Activated naive CD8-positive, alpha-beta T cell treated with anti-CD3 and anti-CD28 coated beads, Interleukin-2, amount 10 ng/mL, durations not matched to agents 7 days and 5 days (primary cell): ENCODE measurements around the gene ROR1. TPM values are rescaled to one million over a fixed set of nuclear protein-coding genes. Genes with fewer than 3 reads are reported as not detected.

ENCODE experiments used
- ATAC-seq: fragments of 150-1000 bp; cut with Tn5 transposase; one replicate; pipeline ENCODE4 v1.10.0; 2021; ENCODE audit warnings: low read depth, moderate library complexity
- POLR2A ChIA-PET: fragments of 350-600 bp; sonication (Branson Sonifier 250); formaldehyde crosslinking; loops from one replicate; lab custom pipeline; 2021; ENCODE audit warnings: antibody characterized with exemption; lab: Charles Lee
- DNase-seq: peaks from one replicate; pipeline ENCODE4 v3.0.0; 2021
- H3K27ac Mint-ChIP-seq: one replicate; pipeline ENCODE4 v1.8.0; 2022; ENCODE audit warnings: mild to moderate bottlenecking, mixed read lengths
- H3K27me3 Mint-ChIP-seq: one replicate; pipeline ENCODE4 v1.8.0; 2022; ENCODE audit warnings: mild to moderate bottlenecking, moderate library complexity, mixed read lengths
- H3K36me3 Mint-ChIP-seq: one replicate; pipeline ENCODE4 v1.8.0; 2021; ENCODE audit warnings: mild to moderate bottlenecking, mixed read lengths
- H3K4me1 Mint-ChIP-seq: one replicate; pipeline ENCODE4 v1.8.0; 2021; ENCODE audit warnings: mixed read lengths
- H3K4me3 Mint-ChIP-seq: one replicate; pipeline ENCODE4 v1.8.0; 2022; ENCODE audit warnings: mild to moderate bottlenecking, moderate library complexity, mixed read lengths
- H3K9me3 Mint-ChIP-seq: one replicate; pipeline ENCODE4 v1.8.0; 2021; ENCODE audit warnings: mixed read lengths
- total RNA-seq, 2 experiments: library from RNA; stranded (reverse); gene quantifications; one replicate each; pipeline ENCODE4 v1.2.3, GENCODE V29; 2021

The ROR1 gene
- total RNA-seq, 2 experiments from 2014 or later: not detected

GRCh38 chr1:64163970-64164369, 390.2 kb downstream of the ROR1 start:
- peaks cover 13% of the 10 kb centered on the region for H3K27me3 Mint-ChIP-seq
- ATAC-seq: no peak

GRCh38 chr1:64166629-64167028, 392.8 kb downstream of the ROR1 start:
- ATAC-seq (no peak), DNase-seq (no peak)
- no peak overlapping the region for H3K4me3 Mint-ChIP-seq
- H3K27me3 Mint-ChIP-seq: peaks cover 7% of the 10 kb centered on the region
- H3K36me3 Mint-ChIP-seq: no peaks in the 10 kb centered on the region
- H3K27ac Mint-ChIP-seq: no peak overlapping the region
- H3K4me1 Mint-ChIP-seq: peaks cover under 1% of the 10 kb centered on the region
- POLR2A ChIA-PET: no interaction called here
- H3K9me3 Mint-ChIP-seq: no peaks in the 10 kb centered on the region

More at GRCh38 chr1:64163970-64164369, 390.2 kb downstream of the ROR1 start:
- Mint-ChIP-seq H3K4me3 (no peak overlapping the region), H3K36me3 (no peaks in the 10 kb centered on the region), H3K9me3 (no peaks in the 10 kb centered on the region), H3K4me1 (no peaks in the 10 kb centered on the region), H3K27ac (no peak overlapping the region)
- POLR2A ChIA-PET: no interaction called here
- DNase-seq: no peak

- no peak for ATAC-seq
- H3K27me3 Mint-ChIP-seq: peaks cover 5% of the 10 kb centered on the region
- no peak overlapping the region for H3K4me3 Mint-ChIP-seq
- no peaks in the 10 kb centered on the region for H3K9me3 Mint-ChIP-seq
- no peak overlapping the region for H3K27ac Mint-ChIP-seq
- DNase-seq: no peak
- POLR2A ChIA-PET: no interaction called here
- H3K4me1 Mint-ChIP-seq: peaks cover 6% of the 10 kb centered on the region
- H3K36me3 Mint-ChIP-seq: no peaks in the 10 kb centered on the region
Measured at GRCh38 chr1:64167176-64167575, 393.4 kb downstream of the ROR1 start.

- H3K9me3 Mint-ChIP-seq: no peaks in the 10 kb centered on the region
- H3K27me3 Mint-ChIP-seq: peaks cover 11% of the 10 kb centered on the region
- POLR2A ChIA-PET: no interaction called here
Measured at GRCh38 chr1:64171246-64171645, 397.4 kb downstream of the ROR1 start.

GRCh38 chr1:64171797-64172281, 398.0 kb downstream of the ROR1 start:
- DNase-seq (no peak), ATAC-seq (no peak)
- no peak overlapping the region for H3K4me3 Mint-ChIP-seq
- peaks cover 13% of the 10 kb centered on the region for H3K27me3 Mint-ChIP-seq
- no peak overlapping the region for H3K27ac Mint-ChIP-seq
- POLR2A ChIA-PET: no interaction called here
- H3K36me3 Mint-ChIP-seq: no peaks in the 10 kb centered on the region
- H3K4me1 Mint-ChIP-seq: peaks cover 8% of the 10 kb centered on the region
- no peaks in the 10 kb centered on the region for H3K9me3 Mint-ChIP-seq

More at GRCh38 chr1:64171246-64171645, 397.4 kb downstream of the ROR1 start:
- no peak overlapping the region for H3K27ac Mint-ChIP-seq
- ATAC-seq: no peak
- no peak for DNase-seq
- peaks cover 6% of the 10 kb centered on the region for H3K4me1 Mint-ChIP-seq
- H3K36me3 Mint-ChIP-seq: no peaks in the 10 kb centered on the region
- no peak overlapping the region for H3K4me3 Mint-ChIP-seq

- Mint-ChIP-seq H3K4me3 (no peak overlapping the region), H3K36me3 (no peaks in the 10 kb centered on the region), H3K27ac (no peak overlapping the region), H3K9me3 (no peaks in the 10 kb centered on the region), H3K4me1 (peaks cover 8% of the 10 kb centered on the region), H3K27me3 (peaks cover 11% of the 10 kb centered on the region)
- DNase-seq: no peak
- no peak for ATAC-seq
- POLR2A ChIA-PET: no interaction called here
Measured at GRCh38 chr1:64172458-64172983, 398.7 kb downstream of the ROR1 start.

- Mint-ChIP-seq H3K27ac (no peak overlapping the region), H3K36me3 (no peaks in the 10 kb centered on the region), H3K9me3 (no peaks in the 10 kb centered on the region), H3K4me3 (no peak overlapping the region), H3K4me1 (peaks cover 8% of the 10 kb centered on the region), H3K27me3 (peaks cover 11% of the 10 kb centered on the region)
- ATAC-seq: no peak
- no peak for DNase-seq
- POLR2A ChIA-PET: no interaction called here
Measured at GRCh38 chr1:64173336-64173940, 399.6 kb downstream of the ROR1 start.

- ATAC-seq (no peak), DNase-seq (no peak)
- H3K4me1 Mint-ChIP-seq: peaks cover 8% of the 10 kb centered on the region
- peaks cover 14% of the 10 kb centered on the region for H3K27me3 Mint-ChIP-seq
- H3K9me3 Mint-ChIP-seq: no peaks in the 10 kb centered on the region
- POLR2A ChIA-PET: no interaction called here
- H3K4me3 Mint-ChIP-seq: no peak overlapping the region
- no peak overlapping the region for H3K27ac Mint-ChIP-seq
- H3K36me3 Mint-ChIP-seq: no peaks in the 10 kb centered on the region
Measured at GRCh38 chr1:64175639-64176038, 401.8 kb downstream of the ROR1 start.

- Mint-ChIP-seq H3K9me3 (no peaks in the 10 kb centered on the region), H3K4me3 (no peak overlapping the region), H3K4me1 (peaks cover 7% of the 10 kb centered on the region), H3K27me3 (peaks cover 14% of the 10 kb centered on the region), H3K36me3 (no peaks in the 10 kb centered on the region), H3K27ac (no peak overlapping the region)
- DNase-seq: no peak
- POLR2A ChIA-PET: no interaction called here
- ATAC-seq: no peak
Measured at GRCh38 chr1:64176659-64177058, 402.8 kb downstream of the ROR1 start.

GRCh38 chr1:64179588-64179987, 405.8 kb downstream of the ROR1 start:
- no peak for DNase-seq
- Mint-ChIP-seq H3K9me3 (no peaks in the 10 kb centered on the region), H3K27me3 (peaks cover 14% of the 10 kb centered on the region), H3K27ac (no peak overlapping the region), H3K36me3 (no peaks in the 10 kb centered on the region), H3K4me1 (peaks cover 2% of the 10 kb centered on the region), H3K4me3 (no peak overlapping the region)
- no peak for ATAC-seq
- POLR2A ChIA-PET: no interaction called here

- peaks cover 7% of the 10 kb centered on the region for H3K27me3 Mint-ChIP-seq
- no peak for ATAC-seq
- POLR2A ChIA-PET: no interaction called here
- no peak for DNase-seq
- H3K36me3 Mint-ChIP-seq: no peaks in the 10 kb centered on the region
- H3K9me3 Mint-ChIP-seq: no peaks in the 10 kb centered on the region
- no peak overlapping the region for H3K27ac Mint-ChIP-seq
- H3K4me1 Mint-ChIP-seq: no peaks in the 10 kb centered on the region
- H3K4me3 Mint-ChIP-seq: no peak overlapping the region
Measured at GRCh38 chr1:64182207-64182606, 408.4 kb downstream of the ROR1 start.

GRCh38 chr1:64183395-64184002, 409.7 kb downstream of the ROR1 start:
- Mint-ChIP-seq H3K36me3 (no peaks in the 10 kb centered on the region), H3K9me3 (no peaks in the 10 kb centered on the region), H3K4me1 (no peaks in the 10 kb centered on the region), H3K27ac (no peak overlapping the region), H3K27me3 (peaks cover 7% of the 10 kb centered on the region), H3K4me3 (no peak overlapping the region)
- ATAC-seq: no peak
- POLR2A ChIA-PET: no interaction called here
- no peak for DNase-seq

- Mint-ChIP-seq H3K9me3 (no peaks in the 10 kb centered on the region), H3K27ac (no peak overlapping the region), H3K4me3 (no peak overlapping the region), H3K27me3 (peaks cover 4% of the 10 kb centered on the region), H3K4me1 (no peaks in the 10 kb centered on the region), H3K36me3 (no peaks in the 10 kb centered on the region)
- POLR2A ChIA-PET: no interaction called here
- no peak for DNase-seq
- ATAC-seq: no peak
Measured at GRCh38 chr1:64184003-64184440, 410.2 kb downstream of the ROR1 start.
